OCI-LY7 (cell line): ENCODE data around the gene PAGR1. TPM values are rescaled to one million over a fixed set of nuclear protein-coding genes. Genes with fewer than 3 reads are reported as not detected.
"Not testable (repeated sequence)": the region's sequence is repeated elsewhere in the genome, so short reads cannot be mapped to it uniquely, and the experiment has no call there.

ENCODE experiments used
- BruUV-seq: library from RNA; stranded (reverse); fragments of 400-500 nt; replicated peaks from 2 replicates; lab custom pipeline; 2021; lab: Mats Ljungman, UMichigan
- CTCF ChIA-PET: fragments of 300-600 bp; sonication (Branson Sonifier 250); formaldehyde crosslinking; loops from one replicate; lab custom pipeline; 2022; ENCODE audit warnings: antibody characterized with exemption; ENCODE audit not compliant: unreplicated experiment; lab: Charles Lee
- POLR2A ChIA-PET: fragments of 300-600 bp; sonication (Branson Sonifier 250); formaldehyde crosslinking; loops from one replicate; lab custom pipeline; 2022; ENCODE audit warnings: antibody characterized with exemption; lab: Charles Lee
- DNase-seq: peaks from one replicate; pipeline ENCODE4 v3.0.0-alpha.2; 2015; ENCODE audit warnings: low spot score
- H2AFZ ChIP-seq: fragments of 200-600 bp; sonication (generic), shearing (Covaris generic); 2 replicates; pipeline ENCODE4 v1.6.1; 2014; ENCODE audit warnings: mild to moderate bottlenecking, antibody characterized with exemption, low read length, moderate library complexity
- H3K27ac ChIP-seq: fragments of 200-600 bp; sonication (generic); 2 replicates; pipeline ENCODE4 v1.5.1; 2014; ENCODE audit warnings: mixed run types, low read depth, mild to moderate bottlenecking, moderate library complexity, low read length, inconsistent platforms; ENCODE audit not compliant: poor library complexity, severe bottlenecking
- H3K36me3 ChIP-seq: fragments of 200-600 bp; sonication (generic); 2 replicates; pipeline ENCODE4 v1.6.1; 2014; ENCODE audit warnings: mild to moderate bottlenecking, antibody characterized with exemption, low read length, moderate library complexity, mixed read lengths; ENCODE audit not compliant: insufficient read depth
- H3K4me1 ChIP-seq: fragments of 200-600 bp; sonication (generic); 2 replicates; pipeline ENCODE4 v1.5.1; 2014; ENCODE audit warnings: mild to moderate bottlenecking, low read length; ENCODE audit not compliant: insufficient read depth, poor library complexity, severe bottlenecking
- H3K4me2 ChIP-seq: fragments of 200-600 bp; sonication (generic); 2 replicates; pipeline ENCODE4 v1.6.1; 2014; ENCODE audit warnings: mild to moderate bottlenecking, low read length
- H3K4me3 ChIP-seq: fragments of 200-600 bp; sonication (generic); 2 replicates; pipeline ENCODE4 v1.5.1; 2014; ENCODE audit warnings: mild to moderate bottlenecking, low read depth, low read length; ENCODE audit not compliant: poor library complexity, severe bottlenecking
- H3K79me2 ChIP-seq: fragments of 200-600 bp; sonication (generic); 2 replicates; pipeline ENCODE4 v1.6.1; 2016; ENCODE audit warnings: low read depth, mild to moderate bottlenecking, low read length, moderate library complexity, mixed read lengths; ENCODE audit not compliant: insufficient read depth
- H3K9me2 ChIP-seq: fragments of 200-600 bp; sonication (generic); 2 replicates; pipeline ENCODE4 v1.6.1; 2016; ENCODE audit warnings: mild to moderate bottlenecking, low read length, mixed read lengths; ENCODE audit not compliant: insufficient read depth
- H3K9me3 ChIP-seq: fragments of 200-600 bp; sonication (generic); 2 replicates; pipeline ENCODE4 v1.6.1; 2014; ENCODE audit warnings: mild to moderate bottlenecking, mixed run types, low read length, mixed read lengths
- H4K20me1 ChIP-seq: fragments of 200-600 bp; sonication (generic); 2 replicates; pipeline ENCODE4 v1.6.1; 2014; ENCODE audit warnings: mild to moderate bottlenecking, antibody characterized with exemption, low read length, moderate library complexity, mixed read lengths; ENCODE audit not compliant: insufficient read depth
- EZH2phosphoT487 ChIP-seq: fragments of 200-600 bp; sonication (generic); IDR thresholded peaks from 2 replicates; pipeline ENCODE4 v1.6.1; 2018; ENCODE audit warnings: low read depth, borderline replicate concordance, mild to moderate bottlenecking, mixed run types, antibody characterized with exemption, low read length, moderate library complexity, mixed read lengths
- intact Hi-C: fragments of 100-400 bp; cut with micrococcal nuclease; formaldehyde crosslinking; loops from one replicate; pipeline ENCODE4 v1.10.0; 2022; ENCODE audit not compliant: unreplicated experiment
- small RNA-seq: library from RNA; depleted of rRNA; stranded (forward); fragments of <200 nt; gene quantifications from one replicate; pipeline ENCODE3, GENCODE V24; 2014
- total RNA-seq, 2 experiments: library from RNA; depleted of rRNA in 1 of 2; stranded (reverse); fragments of >200 nt in 1 of 2; shearing (Covaris generic) in 1 of 2; gene quantifications; 2 replicates each; pipeline ENCODE4 v1.2.3, GENCODE V29; 2014 to 2022
- TF ChIP-seq, protein P1 (sequence below): fragments of 200-600 bp; sonication (generic); conservative IDR thresholded peaks from 2 replicates; pipeline ENCODE4 v1.5.1; 2014; ENCODE audit warnings: mild to moderate bottlenecking, antibody characterized with exemption, low read length, moderate library complexity, mixed read lengths

PAGR1 gene
- total RNA-seq, 2 experiments from 2014 or later = 51.7 to 59.4 TPM

DNA sequence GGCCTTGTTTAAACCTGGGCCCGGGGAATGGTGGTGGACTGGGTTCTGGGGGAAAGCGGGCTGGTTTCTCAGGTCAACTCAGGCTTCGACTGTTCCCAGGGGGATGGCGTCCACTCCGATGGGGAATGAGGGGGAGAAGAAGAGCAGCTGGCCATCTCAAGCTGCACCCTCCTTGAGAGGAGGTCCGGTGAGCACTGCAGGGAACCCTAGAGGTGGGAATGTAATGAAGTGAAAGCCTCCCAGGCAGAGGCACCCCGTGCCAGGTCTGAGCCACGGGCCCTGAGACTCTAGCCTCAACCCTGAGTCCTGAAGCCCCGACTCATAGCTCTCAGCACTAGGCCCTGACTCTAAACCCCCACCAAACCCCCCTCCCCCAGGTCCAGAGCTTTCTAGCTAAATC, 48.3 kb downstream of the PAGR1 start:
- CTCF ChIA-PET = interaction anchor here (1.1 kb wide), 1 partner anchor 180 kb away, joined by 7 read pairs; no protein-coding TSS in a partner anchor
- intact Hi-C loops = loop anchor here (5.0 kb wide), 1 partner anchor 158 kb away; the partner anchor contains the start of gene C16orf92

DNA sequence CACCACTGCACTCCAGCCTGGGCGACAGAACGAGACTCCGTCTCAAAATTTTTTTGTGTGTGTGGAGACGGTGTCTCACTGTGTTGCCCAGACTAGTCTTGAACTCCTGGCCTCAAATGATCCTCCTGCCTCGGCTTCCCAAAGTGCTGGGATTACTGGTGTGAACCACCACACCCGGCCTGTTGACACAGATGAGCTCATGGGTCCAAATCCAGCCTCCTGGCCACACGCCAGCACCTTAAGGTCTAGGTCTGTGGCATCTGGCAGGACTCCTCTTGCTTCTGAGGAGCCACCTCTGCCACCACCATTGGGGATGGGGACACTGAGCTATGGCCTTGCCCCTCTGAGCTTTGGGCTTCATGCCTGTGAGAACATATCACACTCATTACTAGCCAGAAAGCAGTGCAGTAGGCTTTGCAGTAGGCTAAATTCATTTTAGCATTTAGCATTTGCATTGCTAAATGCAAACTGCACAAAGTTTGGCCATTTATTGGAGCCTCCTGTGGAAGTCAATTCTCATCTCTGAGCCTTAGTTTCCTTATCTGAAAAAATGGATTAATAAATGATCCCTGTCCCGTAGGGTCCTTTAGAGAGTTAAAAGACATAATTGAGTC, 52.6 kb downstream of the PAGR1 start:
- intact Hi-C loops = no loop called here
- POLR2A ChIA-PET = interaction anchor here (0.8 kb wide), 1 partner anchor 104 kb away, joined by 4 read pairs; no protein-coding TSS in a partner anchor
- BruUV-seq = no TSS peak
- CTCF ChIA-PET = no interaction called here
- Histone ChIP-seq H3K36me3 (no peaks in the 10 kb centered on the region), H3K9me3 (no peaks in the 10 kb centered on the region), H3K4me3 (no peak overlapping the region), H3K9me2 (no peaks in the 10 kb centered on the region), H3K4me2 (no peak overlapping the region), H3K79me2 (no peaks in the 10 kb centered on the region), H3K27ac (no peak overlapping the region), H3K4me1 (peaks cover 8% of the 10 kb centered on the region), H4K20me1 (no peaks in the 10 kb centered on the region), H2AFZ (no peak overlapping the region)
- no peak for DNase-seq
- TF ChIP-seq EZH2phosphoT487 = no peak
- TF ChIP-seq, protein P1, sequence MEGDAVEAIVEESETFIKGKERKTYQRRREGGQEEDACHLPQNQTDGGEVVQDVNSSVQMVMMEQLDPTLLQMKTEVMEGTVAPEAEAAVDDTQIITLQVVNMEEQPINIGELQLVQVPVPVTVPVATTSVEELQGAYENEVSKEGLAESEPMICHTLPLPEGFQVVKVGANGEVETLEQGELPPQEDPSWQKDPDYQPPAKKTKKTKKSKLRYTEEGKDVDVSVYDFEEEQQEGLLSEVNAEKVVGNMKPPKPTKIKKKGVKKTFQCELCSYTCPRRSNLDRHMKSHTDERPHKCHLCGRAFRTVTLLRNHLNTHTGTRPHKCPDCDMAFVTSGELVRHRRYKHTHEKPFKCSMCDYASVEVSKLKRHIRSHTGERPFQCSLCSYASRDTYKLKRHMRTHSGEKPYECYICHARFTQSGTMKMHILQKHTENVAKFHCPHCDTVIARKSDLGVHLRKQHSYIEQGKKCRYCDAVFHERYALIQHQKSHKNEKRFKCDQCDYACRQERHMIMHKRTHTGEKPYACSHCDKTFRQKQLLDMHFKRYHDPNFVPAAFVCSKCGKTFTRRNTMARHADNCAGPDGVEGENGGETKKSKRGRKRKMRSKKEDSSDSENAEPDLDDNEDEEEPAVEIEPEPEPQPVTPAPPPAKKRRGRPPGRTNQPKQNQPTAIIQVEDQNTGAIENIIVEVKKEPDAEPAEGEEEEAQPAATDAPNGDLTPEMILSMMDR = no peak

More for the DNA sequence above, 48.3 kb downstream of the PAGR1 start:
- DNase-seq = no peak
- no peaks in the 10 kb centered on the region for H4K20me1 ChIP-seq
- no peaks in the 10 kb centered on the region for H3K9me3 ChIP-seq
- peaks cover 8% of the 10 kb centered on the region; the same call in 1 of the 2 replicates for H3K79me2 ChIP-seq
- H3K4me2 ChIP-seq = no peak overlapping the region
- H3K4me1 ChIP-seq = peaks cover 15% of the 10 kb centered on the region
- POLR2A ChIA-PET = interaction anchor here (0.6 to 0.7 kb wide), 2 partner anchors 16 to 80 kb away, joined by 3 read pairs; no protein-coding TSS in a partner anchor
- BruUV-seq = no TSS peak
- TF ChIP-seq, protein P1 = no peak
- TF ChIP-seq EZH2phosphoT487 = no peak
- H3K36me3 ChIP-seq = peaks cover 12% of the 10 kb centered on the region; the same call in 1 of the 2 replicates
- no peak overlapping the region; the same call in 1 of the 2 replicates for H2AFZ ChIP-seq
- H3K9me2 ChIP-seq = no peaks in the 10 kb centered on the region
- H3K27ac ChIP-seq = no peak overlapping the region
- H3K4me3 ChIP-seq = no peak overlapping the region

DNA sequence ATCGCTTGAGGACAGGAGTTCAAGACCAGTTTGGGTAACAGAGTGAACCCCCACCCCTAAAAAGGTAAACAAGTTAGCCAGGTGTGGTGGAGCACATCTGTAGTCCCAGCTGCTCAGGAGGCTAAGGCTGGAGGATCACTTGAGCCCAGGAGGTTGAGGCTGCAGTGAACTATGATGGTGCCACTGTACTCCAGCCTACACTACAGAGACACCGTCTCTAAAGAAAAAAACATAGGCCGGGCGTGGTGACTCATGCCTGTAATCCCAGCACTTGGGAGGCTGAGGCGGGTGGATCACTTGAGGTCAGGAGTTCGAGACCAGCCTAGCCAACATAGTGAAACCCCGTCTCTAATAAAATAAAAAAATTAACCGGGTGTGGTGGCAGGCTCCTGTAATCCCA, 53.1 kb downstream of the PAGR1 start:
- POLR2A ChIA-PET = interaction anchor here (0.8 kb wide), 1 partner anchor 103 kb away, joined by 4 read pairs; no protein-coding TSS in a partner anchor
- DNase-seq, H3K4me1 ChIP-seq, H3K9me2 ChIP-seq, BruUV-seq, H2AFZ ChIP-seq, H3K79me2 ChIP-seq, H3K4me2 ChIP-seq, CTCF ChIA-PET, H3K4me3 ChIP-seq, H3K27ac ChIP-seq, H3K9me3 ChIP-seq, H4K20me1 ChIP-seq, H3K36me3 ChIP-seq, intact Hi-C loops: not testable (repeated sequence)

Small RNA genes lying within 50 kb of the gene (small RNA-seq; reads per million reads assigned to genes)
- gene AC009133.6 (not detected), gene AC120114.4 (not detected)

Other genes with a start within 250 kb of the PAGR1 start
- 43.6 and 59.4 TPM in 2 replicates for gene SPN, start 152.9 kb upstream of the PAGR1 start, total RNA-seq (2014; rRNA removed; shearing (Covaris generic))
- 87.6 and 90.5 TPM in 2 replicates for gene SPN, start 152.9 kb upstream of the PAGR1 start, total RNA-seq (2022)
- gene QPRT, start 137.0 kb upstream of the PAGR1 start, total RNA-seq (2014; rRNA removed; shearing (Covaris generic)) = 9.4 and 10.6 TPM in 2 replicates
- gene QPRT, start 137.0 kb upstream of the PAGR1 start, total RNA-seq (2022) = 12.6 and 15.8 TPM in 2 replicates
- not detected in 2 replicates for gene C16orf54, start 70.2 kb upstream of the PAGR1 start, total RNA-seq (2014; rRNA removed; shearing (Covaris generic))
- gene C16orf54, start 70.2 kb upstream of the PAGR1 start, total RNA-seq (2022) = 0.32 and 0.55 TPM in 2 replicates
- not detected in 2 replicates for gene ZG16, start 37.9 kb upstream of the PAGR1 start, total RNA-seq (2014; rRNA removed; shearing (Covaris generic))
- not detected in 2 replicates for gene ZG16, start 37.9 kb upstream of the PAGR1 start, total RNA-seq (2022)
- gene KIF22, start 25.4 kb upstream of the PAGR1 start, total RNA-seq (2014; rRNA removed; shearing (Covaris generic)) = 315 and 339 TPM in 2 replicates
- gene KIF22, start 25.4 kb upstream of the PAGR1 start, total RNA-seq (2022) = 232 and 253 TPM in 2 replicates
- 384 and 471 TPM in 2 replicates for gene MAZ, start 9.6 kb upstream of the PAGR1 start, total RNA-seq (2014; rRNA removed; shearing (Covaris generic))
- gene MAZ, start 9.6 kb upstream of the PAGR1 start, total RNA-seq (2022) = 484 and 531 TPM in 2 replicates
- gene PRRT2, start 4.0 kb upstream of the PAGR1 start, total RNA-seq (2014; rRNA removed; shearing (Covaris generic)) = 0.09 TPM in 1 of 2 replicates, not detected in the other
- gene PRRT2, start 4.0 kb upstream of the PAGR1 start, total RNA-seq (2022) = 3.2 and 3.4 TPM in 2 replicates
- gene MVP, start 4.3 kb downstream of the PAGR1 start, total RNA-seq (2014; rRNA removed; shearing (Covaris generic)) = 4.0 and 6.3 TPM in 2 replicates
- 6.8 and 8.1 TPM in 2 replicates for gene MVP, start 4.3 kb downstream of the PAGR1 start, total RNA-seq (2022)
- gene CDIPT, start 47.1 kb downstream of the PAGR1 start, total RNA-seq (2014; rRNA removed; shearing (Covaris generic)) = 39.6 and 52.4 TPM in 2 replicates
- 41.4 and 43.5 TPM in 2 replicates for gene CDIPT, start 47.1 kb downstream of the PAGR1 start, total RNA-seq (2022)
- 0.98 TPM in 1 of 2 replicates, not detected in the other for gene SEZ6L2, start 83.4 kb downstream of the PAGR1 start, total RNA-seq (2014; rRNA removed; shearing (Covaris generic))
- 0.83 and 1.0 TPM in 2 replicates for gene SEZ6L2, start 83.4 kb downstream of the PAGR1 start, total RNA-seq (2022)
- gene ASPHD1, start 84.3 kb downstream of the PAGR1 start, total RNA-seq (2014; rRNA removed; shearing (Covaris generic)) = not detected in 2 replicates
- gene ASPHD1, start 84.3 kb downstream of the PAGR1 start, total RNA-seq (2022) = 0.30 TPM in 1 of 2 replicates, not detected in the other
- 14.4 and 15.9 TPM in 2 replicates for gene KCTD13, start 110.1 kb downstream of the PAGR1 start, total RNA-seq (2014; rRNA removed; shearing (Covaris generic))
- 48.0 and 49.5 TPM in 2 replicates for gene KCTD13, start 110.1 kb downstream of the PAGR1 start, total RNA-seq (2022)
- 75.7 and 94.1 TPM in 2 replicates for gene TMEM219, start 145.9 kb downstream of the PAGR1 start, total RNA-seq (2014; rRNA removed; shearing (Covaris generic))
- gene TMEM219, start 145.9 kb downstream of the PAGR1 start, total RNA-seq (2022) = 82.9 and 88.6 TPM in 2 replicates
- 31.7 and 33.3 TPM in 2 replicates for gene TAOK2, start 157.7 kb downstream of the PAGR1 start, total RNA-seq (2014; rRNA removed; shearing (Covaris generic))
- 45.0 and 46.8 TPM in 2 replicates for gene TAOK2, start 157.7 kb downstream of the PAGR1 start, total RNA-seq (2022)
- 54.4 and 60.4 TPM in 2 replicates for gene HIRIP3, start 179.5 kb downstream of the PAGR1 start, total RNA-seq (2014; rRNA removed; shearing (Covaris generic))
- 43.2 and 52.3 TPM in 2 replicates for gene HIRIP3, start 179.5 kb downstream of the PAGR1 start, total RNA-seq (2022)
- gene INO80E, start 180.1 kb downstream of the PAGR1 start, total RNA-seq (2014; rRNA removed; shearing (Covaris generic)) = 88.0 and 94.7 TPM in 2 replicates
- gene INO80E, start 180.1 kb downstream of the PAGR1 start, total RNA-seq (2022) = 129 and 140 TPM in 2 replicates
- gene DOC2A, start 194.9 kb downstream of the PAGR1 start, total RNA-seq (2014; rRNA removed; shearing (Covaris generic)) = not detected in 2 replicates
- 0.31 and 0.91 TPM in 2 replicates for gene DOC2A, start 194.9 kb downstream of the PAGR1 start, total RNA-seq (2022)
- not detected in 2 replicates for gene C16orf92, start 207.0 kb downstream of the PAGR1 start, total RNA-seq (2014; rRNA removed; shearing (Covaris generic))
- gene C16orf92, start 207.0 kb downstream of the PAGR1 start, total RNA-seq (2022) = not detected in 2 replicates
- gene TLCD3B, start 215.1 kb downstream of the PAGR1 start, total RNA-seq (2014; rRNA removed; shearing (Covaris generic)) = 2.6 and 4.3 TPM in 2 replicates
- 17.6 and 21.3 TPM in 2 replicates for gene TLCD3B, start 215.1 kb downstream of the PAGR1 start, total RNA-seq (2022)
- 646 and 809 TPM in 2 replicates for gene ALDOA, start 249.6 kb downstream of the PAGR1 start, total RNA-seq (2014; rRNA removed; shearing (Covaris generic))
- 811 and 1,029 TPM in 2 replicates for gene ALDOA, start 249.6 kb downstream of the PAGR1 start, total RNA-seq (2022)